ENCODE data around the gene ATP5PD.

DNA sequence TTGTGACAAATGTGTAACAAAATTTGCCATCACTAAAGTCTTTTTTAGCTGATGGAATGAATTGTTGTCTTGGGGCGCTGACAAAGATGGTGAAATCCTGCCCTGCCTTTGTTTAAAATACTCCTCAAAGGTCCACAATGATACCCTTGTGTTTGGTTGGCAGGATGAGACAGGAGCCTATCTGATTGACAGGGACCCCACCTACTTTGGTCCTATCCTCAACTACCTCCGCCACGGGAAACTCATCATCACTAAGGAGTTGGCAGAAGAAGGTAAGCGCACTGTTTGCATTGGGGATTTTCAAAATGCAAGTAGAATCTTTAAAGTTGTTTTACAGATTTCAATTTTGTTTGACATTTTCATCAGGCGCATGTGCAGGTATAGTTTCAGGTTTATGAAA, 2.3 kb upstream of the ATP5PD start:
- TF ChIP-seq POLR2AphosphoS5 (IDR thresholded peaks at IDR 0.05; ENCODE audit: low read depth, low read length) (no peak), TAF1 (IDR thresholded peaks at IDR 0.05; ENCODE audit: borderline replicate concordance, insufficient read depth, low read length) (no peak), SIN3A (IDR thresholded peaks at IDR 0.05; ENCODE audit: borderline replicate concordance, insufficient read depth, low read length) (no peak)
- TF ChIP-seq, protein P1, sequence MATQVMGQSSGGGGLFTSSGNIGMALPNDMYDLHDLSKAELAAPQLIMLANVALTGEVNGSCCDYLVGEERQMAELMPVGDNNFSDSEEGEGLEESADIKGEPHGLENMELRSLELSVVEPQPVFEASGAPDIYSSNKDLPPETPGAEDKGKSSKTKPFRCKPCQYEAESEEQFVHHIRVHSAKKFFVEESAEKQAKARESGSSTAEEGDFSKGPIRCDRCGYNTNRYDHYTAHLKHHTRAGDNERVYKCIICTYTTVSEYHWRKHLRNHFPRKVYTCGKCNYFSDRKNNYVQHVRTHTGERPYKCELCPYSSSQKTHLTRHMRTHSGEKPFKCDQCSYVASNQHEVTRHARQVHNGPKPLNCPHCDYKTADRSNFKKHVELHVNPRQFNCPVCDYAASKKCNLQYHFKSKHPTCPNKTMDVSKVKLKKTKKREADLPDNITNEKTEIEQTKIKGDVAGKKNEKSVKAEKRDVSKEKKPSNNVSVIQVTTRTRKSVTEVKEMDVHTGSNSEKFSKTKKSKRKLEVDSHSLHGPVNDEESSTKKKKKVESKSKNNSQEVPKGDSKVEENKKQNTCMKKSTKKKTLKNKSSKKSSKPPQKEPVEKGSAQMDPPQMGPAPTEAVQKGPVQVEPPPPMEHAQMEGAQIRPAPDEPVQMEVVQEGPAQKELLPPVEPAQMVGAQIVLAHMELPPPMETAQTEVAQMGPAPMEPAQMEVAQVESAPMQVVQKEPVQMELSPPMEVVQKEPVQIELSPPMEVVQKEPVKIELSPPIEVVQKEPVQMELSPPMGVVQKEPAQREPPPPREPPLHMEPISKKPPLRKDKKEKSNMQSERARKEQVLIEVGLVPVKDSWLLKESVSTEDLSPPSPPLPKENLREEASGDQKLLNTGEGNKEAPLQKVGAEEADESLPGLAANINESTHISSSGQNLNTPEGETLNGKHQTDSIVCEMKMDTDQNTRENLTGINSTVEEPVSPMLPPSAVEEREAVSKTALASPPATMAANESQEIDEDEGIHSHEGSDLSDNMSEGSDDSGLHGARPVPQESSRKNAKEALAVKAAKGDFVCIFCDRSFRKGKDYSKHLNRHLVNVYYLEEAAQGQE (IDR thresholded peaks at IDR 0.05; ENCODE audit: insufficient read depth in 1 of 2, low read depth in 2 of 2, low read length in 2 of 2), result no peak
